BLaER1 (cell line): ENCODE data around the gene COL4A3.

Experiments used
- H3K27ac ChIP-seq: shearing (Covaris generic); formaldehyde crosslinking; 2 replicates; pipeline ENCODE4 v1.8.1; 2022
- H3K27me3 ChIP-seq: shearing (Covaris generic); formaldehyde crosslinking; 2 replicates; pipeline ENCODE4 v1.8.1; 2022
- H3K36me3 ChIP-seq: shearing (Covaris generic); formaldehyde crosslinking; 2 replicates; pipeline ENCODE4 v1.8.1; 2022
- H3K4me1 ChIP-seq: shearing (Covaris generic); formaldehyde crosslinking; 2 replicates; pipeline ENCODE4 v1.8.1; 2022
- H3K4me2 ChIP-seq: shearing (Covaris generic); formaldehyde crosslinking; 2 replicates; pipeline ENCODE4 v1.8.1; 2022
- H3K4me3 ChIP-seq: shearing (Covaris generic); formaldehyde crosslinking; 2 replicates; pipeline ENCODE4 v1.8.1; 2022
- H3K9ac ChIP-seq: shearing (Covaris generic); formaldehyde crosslinking; 2 replicates; pipeline ENCODE4 v1.8.1; 2022
- H3K9me3 ChIP-seq: shearing (Covaris generic); formaldehyde crosslinking; 2 replicates; pipeline ENCODE4 v1.8.1; 2022
- H4K20me1 ChIP-seq: shearing (Covaris generic); formaldehyde crosslinking; 2 replicates; pipeline ENCODE4 v1.8.1; 2022
- Cebpa-rat ChIP-seq: shearing (Covaris generic); IDR thresholded peaks from 2 replicates; pipeline ENCODE4 v1.8.1; 2022

The COL4A3 gene

DNA sequence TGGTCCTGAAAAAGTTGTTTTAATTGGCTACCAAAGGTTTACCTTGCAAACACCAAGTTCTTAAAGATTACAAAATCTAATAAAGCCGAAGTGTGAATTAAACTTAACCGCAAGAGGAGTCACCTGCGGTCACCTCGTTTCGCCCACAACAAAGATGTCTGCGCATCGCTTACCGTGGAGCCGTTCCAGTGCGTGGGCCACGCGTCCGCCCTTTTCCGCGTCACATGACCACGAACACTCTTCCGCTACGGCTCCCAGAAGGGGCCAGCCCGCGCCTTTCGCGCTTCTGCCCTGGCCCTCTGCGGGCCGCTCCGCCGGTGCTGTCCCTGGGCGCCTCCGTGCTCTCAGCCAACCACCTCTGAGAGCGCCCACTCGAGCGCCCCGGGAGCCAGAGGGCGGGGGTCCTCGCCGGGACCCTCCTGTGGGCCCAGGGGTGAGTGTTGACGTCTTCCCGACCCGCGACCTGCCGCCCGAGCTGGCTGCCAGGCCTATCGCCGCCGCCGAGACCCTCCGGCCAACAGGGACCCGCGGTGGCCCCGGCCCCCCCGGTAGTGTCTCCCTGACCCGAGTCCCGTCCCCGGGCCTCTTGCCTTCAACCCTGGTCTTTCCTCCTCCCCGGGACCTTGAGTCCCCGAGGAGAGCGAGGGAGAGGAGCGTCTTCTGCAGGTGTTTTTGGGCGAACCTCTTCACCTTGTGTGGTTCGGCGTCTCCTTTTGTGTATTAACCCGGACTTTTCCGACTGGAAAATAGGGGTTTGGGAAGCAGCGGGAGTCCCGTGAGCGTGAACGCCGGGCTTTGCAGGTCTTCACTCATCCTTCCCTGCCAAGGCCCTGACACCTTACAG lies 160.8 kb downstream of the COL4A3 start, which contains the start of gene MFF:
TSS of gene MFF (plus strand) at position 257 of the 844 bp plus-strand sequence. CDS start 5,415 bp downstream, outside the sequence.
- peak within 1 kb of the TSS; percentile 88 for H3K4me3 ChIP-seq
- peak within 1 kb of the TSS; percentile 95 for H3K4me2 ChIP-seq
- peaks cover 19% of the 10 kb centered on the region for H3K9me3 ChIP-seq
- no peak for TF ChIP-seq Cebpa-rat
- peaks cover 45% of the 10 kb centered on the region for H4K20me1 ChIP-seq
- H3K27ac ChIP-seq: peak within 1 kb of the TSS; percentile 96
- H3K27me3 ChIP-seq: no peaks in the 10 kb centered on the region
- peak within 1 kb of the TSS; percentile 94 for H3K9ac ChIP-seq
- peaks cover 30% of the 10 kb centered on the region for H3K4me1 ChIP-seq
- peaks cover 18% of the 10 kb centered on the region for H3K36me3 ChIP-seq

DNA sequence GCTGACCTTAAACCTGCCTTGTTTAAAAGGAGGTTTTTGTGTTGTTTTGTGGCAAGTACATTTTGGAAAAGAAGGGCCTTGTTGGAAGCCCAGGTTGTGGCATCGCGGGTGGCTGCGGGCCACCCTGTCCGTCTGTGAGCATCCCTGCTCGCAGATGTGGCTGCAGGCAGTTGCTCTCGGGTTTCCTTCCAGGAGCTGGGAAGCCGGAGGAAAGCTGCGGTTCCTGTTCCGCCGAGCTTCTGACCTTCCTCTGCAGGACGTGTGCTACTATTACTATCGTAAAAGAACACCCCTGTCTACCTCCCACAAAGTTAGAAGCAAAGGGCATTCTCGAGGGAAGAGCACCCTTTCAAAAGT lies 161.4 kb downstream of the COL4A3 start:
- no peak for TF ChIP-seq Cebpa-rat
- Histone ChIP-seq H3K36me3 (peaks cover 19% of the 10 kb centered on the region), H3K27ac (peak overlapping the region; percentile 96), H3K4me1 (peaks cover 30% of the 10 kb centered on the region), H3K9ac (peak overlapping the region; percentile 94), H3K4me3 (peak overlapping the region; percentile 88), H3K9me3 (peaks cover 19% of the 10 kb centered on the region), H4K20me1 (peaks cover 49% of the 10 kb centered on the region), H3K4me2 (peak overlapping the region; percentile 95), H3K27me3 (no peaks in the 10 kb centered on the region)

- no peak overlapping the region for H3K27ac ChIP-seq
- peaks cover 21% of the 10 kb centered on the region for H3K36me3 ChIP-seq
- peaks cover 49% of the 10 kb centered on the region for H4K20me1 ChIP-seq
- peak overlapping the region; percentile 95 for H3K4me2 ChIP-seq
- H3K9me3 ChIP-seq: peaks cover 15% of the 10 kb centered on the region
- H3K4me1 ChIP-seq: peaks cover 30% of the 10 kb centered on the region
- H3K4me3 ChIP-seq: peak overlapping the region; percentile 88
- no peaks in the 10 kb centered on the region for H3K27me3 ChIP-seq
- H3K9ac ChIP-seq: peak overlapping the region; percentile 94; the same call in 1 of the 2 replicates
- no peak for TF ChIP-seq Cebpa-rat
These were observed 162.4 kb downstream of the COL4A3 start for GRCh38 chr2:227326783-227327182.

- Histone ChIP-seq H3K9ac (no peak overlapping the region), H3K27ac (no peak overlapping the region), H3K4me3 (no peak overlapping the region), H3K27me3 (no peaks in the 10 kb centered on the region), H4K20me1 (0 out of 2 replicates have a peak, but pooled peaks cover 6% of the 10 kb centered on the region), H3K9me3 (no peaks in the 10 kb centered on the region), H3K36me3 (peaks cover 86% of the 10 kb centered on the region), H3K4me1 (no peaks in the 10 kb centered on the region), H3K4me2 (no peak overlapping the region)
- TF ChIP-seq Cebpa-rat: no peak
These were observed 171.3 kb downstream of the COL4A3 start for GRCh38 chr2:227335713-227336112.

DNA sequence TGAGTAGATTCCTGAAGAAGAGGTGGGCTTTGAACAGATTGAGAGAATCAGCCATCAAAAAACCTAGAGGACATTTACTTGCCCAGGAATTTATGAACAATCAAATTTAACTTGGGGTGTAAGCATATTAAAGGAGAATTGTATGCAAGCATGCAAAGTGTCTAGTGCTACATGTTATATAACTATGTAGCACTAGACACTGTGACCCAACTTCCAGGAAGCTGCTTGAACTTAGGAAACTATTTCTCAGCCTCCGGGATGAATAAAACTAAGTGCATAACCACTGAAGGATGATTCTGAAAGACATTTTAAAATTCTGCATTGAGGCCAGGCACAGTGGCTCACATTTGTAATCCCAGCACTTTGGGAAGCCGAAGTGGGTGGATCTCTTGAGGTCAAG lies 173.0 kb downstream of the COL4A3 start:
- peaks cover 83% of the 10 kb centered on the region for H3K36me3 ChIP-seq
- TF ChIP-seq Cebpa-rat: no peak
- H3K9me3 ChIP-seq: no peaks in the 10 kb centered on the region
- no peak overlapping the region for H3K4me2 ChIP-seq
- H3K4me3 ChIP-seq: no peak overlapping the region
- H4K20me1 ChIP-seq: 0 out of 2 replicates have a peak, but pooled peaks cover 6% of the 10 kb centered on the region
- no peak overlapping the region for H3K27ac ChIP-seq
- H3K4me1 ChIP-seq: no peaks in the 10 kb centered on the region
- H3K9ac ChIP-seq: no peak overlapping the region
- no peaks in the 10 kb centered on the region for H3K27me3 ChIP-seq

DNA sequence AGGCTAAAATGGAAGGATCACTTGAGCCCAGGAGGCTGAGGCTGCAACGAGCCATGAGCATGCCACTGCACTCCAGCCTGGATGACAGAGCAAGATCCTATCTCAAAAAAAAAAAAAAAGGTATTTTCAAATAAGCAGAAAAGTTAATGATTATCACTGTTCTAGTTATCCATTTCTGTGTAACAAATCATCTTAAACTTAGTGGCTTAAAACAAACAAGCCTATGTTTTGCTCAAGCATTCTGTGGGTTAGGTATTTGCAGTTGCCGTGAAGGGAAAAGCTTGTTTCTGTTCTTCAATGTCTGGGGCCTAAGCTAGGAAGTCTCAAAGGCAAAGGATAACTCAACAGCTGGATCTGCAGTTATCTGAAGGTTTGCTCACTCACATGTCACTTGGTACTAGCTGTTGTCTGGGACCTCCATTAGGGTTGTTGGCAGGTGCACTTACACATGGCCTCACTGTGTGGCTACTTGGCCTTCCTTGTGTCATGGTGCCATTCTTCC lies 174.7 kb downstream of the COL4A3 start:
- H3K4me1 ChIP-seq: no peaks in the 10 kb centered on the region
- peaks cover 81% of the 10 kb centered on the region for H3K36me3 ChIP-seq
- no peak overlapping the region for H3K4me2 ChIP-seq

DNA sequence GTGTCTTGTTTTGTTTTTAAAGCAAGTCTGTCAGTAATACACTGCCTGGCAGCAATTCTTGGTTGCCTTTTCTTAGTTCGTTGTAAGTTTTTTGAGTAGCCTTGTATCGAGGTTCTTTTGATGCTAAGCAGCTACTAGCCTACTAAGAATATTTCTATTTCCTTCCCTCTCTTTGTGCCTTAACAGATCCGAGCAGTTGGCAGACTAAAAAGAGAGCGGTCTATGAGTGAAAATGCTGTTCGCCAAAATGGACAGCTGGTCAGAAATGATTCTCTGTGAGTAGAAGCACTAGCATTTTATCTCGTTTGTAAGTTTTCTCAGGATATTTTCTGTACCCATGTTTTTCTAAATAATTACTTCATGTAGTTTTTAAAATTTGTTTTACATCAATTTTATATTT lies 175.7 kb downstream of the COL4A3 start:
- no peak overlapping the region for H3K27ac ChIP-seq
- H3K4me2 ChIP-seq: no peak overlapping the region
- no peak overlapping the region for H3K9ac ChIP-seq
- H3K27me3 ChIP-seq: no peaks in the 10 kb centered on the region
- H3K4me1 ChIP-seq: no peaks in the 10 kb centered on the region
- no peaks in the 10 kb centered on the region for H3K9me3 ChIP-seq
- TF ChIP-seq Cebpa-rat: no peak
- H4K20me1 ChIP-seq: 0 out of 2 replicates have a peak, but pooled peaks cover 6% of the 10 kb centered on the region
- H3K36me3 ChIP-seq: peaks cover 71% of the 10 kb centered on the region
- no peak overlapping the region for H3K4me3 ChIP-seq

More for the DNA sequence above, 174.7 kb downstream of the COL4A3 start:
- H3K27me3 ChIP-seq: no peaks in the 10 kb centered on the region
- no peak overlapping the region for H3K4me3 ChIP-seq
- H3K27ac ChIP-seq: no peak overlapping the region
- H4K20me1 ChIP-seq: 0 out of 2 replicates have a peak, but pooled peaks cover 6% of the 10 kb centered on the region
- TF ChIP-seq Cebpa-rat: no peak
- no peaks in the 10 kb centered on the region for H3K9me3 ChIP-seq
- H3K9ac ChIP-seq: no peak overlapping the region

- Histone ChIP-seq H3K27me3 (no peaks in the 10 kb centered on the region), H3K36me3 (peaks cover 69% of the 10 kb centered on the region), H3K4me3 (no peak overlapping the region)
These were observed 177.1 kb downstream of the COL4A3 start for GRCh38 chr2:227341553-227341952.

DNA sequence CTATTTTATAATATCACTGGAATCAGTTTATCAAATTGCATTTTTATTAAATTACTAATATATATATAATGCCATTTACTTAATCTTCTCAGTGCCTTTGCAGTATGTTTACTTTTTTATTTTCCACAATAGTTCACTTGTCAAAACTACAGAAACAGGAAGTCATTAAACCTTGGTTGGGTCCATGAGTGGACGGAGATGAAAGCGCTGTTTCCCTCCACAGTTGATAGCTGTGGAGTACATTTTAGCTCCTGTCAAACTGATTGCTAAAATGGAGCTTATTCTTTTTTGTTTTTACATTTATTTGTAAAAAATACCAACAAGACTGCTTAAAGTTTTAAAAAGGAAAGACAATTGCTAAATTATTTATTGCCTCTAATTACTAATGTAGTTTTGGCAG lies 179.8 kb downstream of the COL4A3 start:
- Histone ChIP-seq H3K4me3 (no peak overlapping the region), H3K36me3 (peaks cover 64% of the 10 kb centered on the region), H3K4me2 (no peak overlapping the region), H3K9ac (no peak overlapping the region), H3K4me1 (no peaks in the 10 kb centered on the region), H3K27me3 (no peaks in the 10 kb centered on the region), H3K9me3 (no peaks in the 10 kb centered on the region), H3K27ac (no peak overlapping the region), H4K20me1 (0 out of 2 replicates have a peak, but pooled peaks cover 4% of the 10 kb centered on the region)
- TF ChIP-seq Cebpa-rat: no peak

More at GRCh38 chr2:227341553-227341952, 177.1 kb downstream of the COL4A3 start:
- Histone ChIP-seq H3K4me2 (no peak overlapping the region), H4K20me1 (0 out of 2 replicates have a peak, but pooled peaks cover 6% of the 10 kb centered on the region), H3K9ac (no peak overlapping the region), H3K27ac (no peak overlapping the region), H3K4me1 (no peaks in the 10 kb centered on the region), H3K9me3 (no peaks in the 10 kb centered on the region)
- no peak for TF ChIP-seq Cebpa-rat

GRCh38 chr2:227347117-227347516 lies 182.7 kb downstream of the COL4A3 start:
- Histone ChIP-seq H3K27me3 (no peaks in the 10 kb centered on the region), H3K27ac (no peak overlapping the region), H3K36me3 (peaks cover 63% of the 10 kb centered on the region), H3K4me1 (no peaks in the 10 kb centered on the region), H3K4me3 (no peak overlapping the region), H3K9ac (no peak overlapping the region), H3K9me3 (no peaks in the 10 kb centered on the region), H3K4me2 (no peak overlapping the region), H4K20me1 (no peaks in the 10 kb centered on the region)
- no peak for TF ChIP-seq Cebpa-rat
